ENCODE measurements around the gene CDC123.
"Not testable (repeated sequence)": the region's sequence is repeated elsewhere in the genome, so short reads cannot be mapped to it uniquely, and the experiment has no call there.

- not testable (repeated sequence) for TF ChIP-seq CTCF (IDR thresholded peaks at IDR 0.05; ENCODE audit: insufficient read depth, low read depth, low read length); EZH2 (IDR thresholded peaks at IDR 0.05; ENCODE audit: insufficient read depth, low read length)
These were observed 101.8 kb downstream of the CDC123 start for GRCh38 chr10:12297784-12298183.

All from astrocyte (in vitro differentiated cells and primary cell).